Small intestine (tissue), 7 donors: ENCODE results near the gene CLEC4G. TPM values are rescaled to one million over a fixed set of nuclear protein-coding genes. Genes with fewer than 3 reads are reported as not detected.
A peak's percentile ranks its signal among the peaks of the same experiment; 100 is the strongest.

Source experiments
- DNase-seq, 2 donors: peaks; one replicate each; pipeline versions ENCODE4 v3.0.0 to v3.0.0-alpha.2; 2013
- FAIRE-seq: peaks from 2 replicates; lab custom pipeline; 2012; peaks lifted over from hg19 to GRCh38; lab: Jason Lieb, UNC
- H3K27ac ChIP-seq, 3 donors: one replicate each; pipeline ENCODE4 v1.5.1; 2013; ENCODE audit warnings: low read length in 2 of 3, mild to moderate bottlenecking in 2 of 3, control low read depth in 1 of 3, inconsistent platforms in 1 of 3, low read depth in 1 of 3, moderate library complexity in 1 of 3
- H3K27me3 ChIP-seq, 3 donors: one replicate each; pipeline ENCODE4 v1.6.1; 2013; ENCODE audit warnings: low read length in 3 of 3, inconsistent platforms in 1 of 3; ENCODE audit not compliant: control insufficient read depth in 3 of 3, insufficient read depth in 3 of 3
- H3K36me3 ChIP-seq, 3 donors: one replicate each; pipeline ENCODE4 v1.6.1; 2013; ENCODE audit warnings: low read length in 3 of 3, inconsistent platforms in 1 of 3, low read depth in 1 of 3, mild to moderate bottlenecking in 1 of 3, moderate library complexity in 1 of 3; ENCODE audit not compliant: control insufficient read depth in 3 of 3, insufficient read depth in 2 of 3
- H3K4me1 ChIP-seq, 3 donors: one replicate each; pipeline ENCODE4 v1.6.1; 2013; ENCODE audit warnings: low read length in 2 of 3, inconsistent platforms in 1 of 3, low read depth in 1 of 3, mild to moderate bottlenecking in 1 of 3, moderate library complexity in 1 of 3; ENCODE audit not compliant: control insufficient read depth in 3 of 3, insufficient read depth in 2 of 3
- H3K4me3 ChIP-seq, 3 donors: one replicate each; pipeline ENCODE4 v1.5.1; 2013; ENCODE audit warnings: low read length in 3 of 3, control low read depth in 1 of 3, inconsistent platforms in 1 of 3, low read depth in 1 of 3, mild to moderate bottlenecking in 1 of 3, moderate library complexity in 1 of 3
- H3K9me3 ChIP-seq, 2 donors: one replicate each; pipeline ENCODE4 v1.6.1; 2013; ENCODE audit warnings: low read depth in 1 of 2, low read length in 1 of 2; ENCODE audit not compliant: control insufficient read depth in 2 of 2, insufficient read depth in 1 of 2
- WGBS, 3 donors: extraction: QIAGEN DNeasy Blood & Tissue Kit; methylation state at CpG; one replicate each; pipeline ENCODE4 v1.1.7; 2013; 5-methylcytosine and 5-hydroxymethylcytosine counted together
- polyA plus RNA-seq, 4 donors: library from polyadenylated mRNA; stranded (reverse) in 3 of 4; unstranded in 1 of 4; fragments of 200-250 nt in 3 of 4; fragments of 120-200 nt in 1 of 4; gene quantifications; one replicate each; pipeline versions ENCODE4 v1.2.1 to v1.2.3, GENCODE V29; 2013
- donor health status: healthy with polysubstance abuse.
- donor health status: control.
- donor health status: control.
- donor health status: Bipolar disorder and iron deficiency.
- donor health status: healthy.

Gene CLEC4G
- polyA plus RNA-seq, 4 donors: 0.18 to 1.9 (median 0.73) TPM; not detected in 1

GRCh38 chr19:7744199-7744786 is 12.4 kb upstream of the CLEC4G start:
- H3K4me1 ChIP-seq: no peaks in the 10 kb centered on the region
- DNase-seq (no peak), FAIRE-seq (no peak)
- H3K27ac ChIP-seq: no peak overlapping the region
- 58 to 67% (median 59%) methylated on average over 5 of the region's 5 CpGs for WGBS, 3 donors
- H3K9me3 ChIP-seq: no peaks in the 10 kb centered on the region
- no peak overlapping the region for H3K4me3 ChIP-seq
- H3K36me3 ChIP-seq: no peaks in the 10 kb centered on the region
- no peaks in the 10 kb centered on the region for H3K27me3 ChIP-seq

DNA sequence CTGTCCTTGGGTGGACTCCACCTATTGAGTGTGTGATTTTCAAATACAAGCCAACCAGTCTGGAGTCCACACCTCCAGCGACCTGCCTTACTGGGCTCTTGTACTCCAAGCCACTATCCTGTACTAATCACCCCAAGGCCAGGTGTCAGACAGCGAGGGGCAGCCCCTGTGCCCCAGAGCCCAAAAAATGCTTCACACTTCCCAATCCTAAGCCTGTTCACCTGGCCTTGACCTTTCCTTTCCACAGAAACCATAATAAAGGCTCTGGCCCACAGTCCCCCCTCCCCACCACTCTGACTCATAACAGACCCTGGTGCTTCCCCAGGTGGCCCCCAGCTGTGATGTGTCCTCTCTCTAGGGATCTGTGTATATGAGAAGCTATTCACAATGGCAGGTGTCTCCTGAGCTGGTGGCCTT is 11.5 kb upstream of the CLEC4G start:
- Histone ChIP-seq H3K4me1 (no peaks in the 10 kb centered on the region), H3K9me3 (no peaks in the 10 kb centered on the region), H3K27me3 (no peaks in the 10 kb centered on the region), H3K36me3 (no peaks in the 10 kb centered on the region), H3K27ac (no peak overlapping the region), H3K4me3 (no peak overlapping the region)
- DNase-seq: no peak
- FAIRE-seq: no peak
- 58 to 68% (median 66%) methylated on average over 2 of the region's 2 CpGs for WGBS, 3 donors

DNA sequence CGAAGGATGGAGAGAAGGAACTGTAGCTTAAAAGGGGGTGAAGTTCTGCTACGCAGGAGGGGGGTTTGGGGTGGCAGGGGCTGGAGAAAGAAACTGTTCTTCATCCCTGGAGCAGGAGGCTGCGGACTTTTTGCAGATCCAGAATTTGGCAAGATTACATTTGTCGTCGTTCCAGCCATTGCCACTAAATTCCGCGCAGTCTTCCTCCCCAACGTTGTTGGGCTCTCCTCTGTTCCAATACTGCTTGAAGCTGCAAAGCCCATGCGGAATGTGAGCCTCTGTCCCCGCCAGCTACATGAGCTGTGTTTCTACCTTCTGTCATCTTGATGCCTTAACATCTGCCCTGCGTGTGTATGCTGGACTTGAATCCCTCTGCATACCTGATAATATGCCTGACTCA is 11.1 kb upstream of the CLEC4G start:
- FAIRE-seq: no peak
- H3K4me1 ChIP-seq: no peaks in the 10 kb centered on the region
- no peak overlapping the region for H3K4me3 ChIP-seq
- no peaks in the 10 kb centered on the region for H3K9me3 ChIP-seq
- DNase-seq: no peak
- no peaks in the 10 kb centered on the region for H3K36me3 ChIP-seq
- H3K27me3 ChIP-seq: no peaks in the 10 kb centered on the region
- 79 to 82% (median 81%) methylated on average over 11 of the region's 11 CpGs for WGBS, 3 donors
- H3K27ac ChIP-seq: no peak overlapping the region

GRCh38 chr19:7742575-7742974 is 10.7 kb upstream of the CLEC4G start:
- H3K36me3 ChIP-seq: no peaks in the 10 kb centered on the region
- no peaks in the 10 kb centered on the region for H3K9me3 ChIP-seq
- DNase-seq: no peak
- no peak overlapping the region for H3K27ac ChIP-seq
- H3K4me1 ChIP-seq: no peaks in the 10 kb centered on the region
- FAIRE-seq: no peak
- no peak overlapping the region for H3K4me3 ChIP-seq
- WGBS, 3 donors: 62 to 75% (median 68%) methylated on average over 2 of the region's 2 CpGs
- H3K27me3 ChIP-seq: no peaks in the 10 kb centered on the region

DNA sequence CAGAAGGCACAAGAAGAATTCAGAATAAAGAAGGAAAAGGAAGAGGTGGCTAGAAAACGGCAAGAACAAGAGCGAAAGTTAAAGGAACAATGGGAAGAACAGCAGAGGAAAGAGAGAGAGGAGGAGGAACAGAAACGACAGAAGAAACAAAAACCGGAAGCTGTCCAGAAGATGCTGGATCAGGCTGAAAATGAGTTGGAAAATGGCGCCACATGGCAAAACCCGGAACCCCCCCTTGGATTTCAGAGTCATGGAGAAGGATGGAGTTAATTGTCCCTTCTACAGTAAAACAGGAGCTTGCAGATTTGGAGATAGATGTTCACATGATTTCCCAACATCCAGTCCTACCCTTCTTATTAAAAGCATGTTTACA is 8.8 kb upstream of the CLEC4G start:
- H3K36me3 ChIP-seq: no peaks in the 10 kb centered on the region
- 73 to 85% (median 75%) methylated on average over 6 of the region's 6 CpGs for whole genome bisulfite sequencing, 3 donors
- DNase-seq (no peak), FAIRE-seq (no peak)
- no peaks in the 10 kb centered on the region for H3K9me3 ChIP-seq
- no peak overlapping the region for H3K27ac ChIP-seq
- H3K4me3 ChIP-seq: no peak overlapping the region
- H3K27me3 ChIP-seq: peaks cover 0 to 4% (median 0%) of the 10 kb centered on the region in 3 donors
- no peaks in the 10 kb centered on the region for H3K4me1 ChIP-seq

- H3K27me3 ChIP-seq: peaks cover 0 to 4% (median 0%) of the 10 kb centered on the region in 3 donors
- FAIRE-seq: no peak
These were observed 8.1 kb upstream of the CLEC4G start for GRCh38 chr19:7739801-7740681.

DNA sequence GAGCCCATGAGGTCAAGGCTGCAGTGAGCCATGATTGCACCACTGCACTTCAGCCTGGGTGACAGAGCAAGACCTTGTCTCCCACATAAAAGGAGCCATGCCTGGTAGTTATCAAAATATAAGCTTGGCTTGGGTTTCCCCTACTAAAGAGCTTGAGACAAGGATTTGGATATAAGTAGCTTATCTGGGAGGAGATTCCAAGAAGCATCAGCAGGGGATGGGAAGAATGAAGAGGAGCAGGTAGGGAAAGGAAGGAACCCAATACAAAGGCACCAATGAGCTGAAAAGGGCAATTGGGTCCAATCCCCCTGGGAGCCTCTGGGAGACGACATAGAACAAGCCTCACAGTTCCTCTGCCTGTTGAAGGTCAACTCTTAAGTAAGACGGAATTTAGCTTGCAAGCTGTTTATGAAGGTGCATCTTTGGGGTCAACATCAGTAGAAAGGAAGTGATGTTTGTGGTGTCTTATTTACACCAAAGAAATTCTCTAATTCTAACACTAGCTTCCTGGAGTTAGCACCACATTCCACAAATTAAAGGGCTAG is 7.4 kb upstream of the CLEC4G start:
- no peak overlapping the region for H3K27ac ChIP-seq

More at GRCh38 chr19:7739801-7740681, 8.1 kb upstream of the CLEC4G start:
- H3K4me1 ChIP-seq: no peaks in the 10 kb centered on the region
- H3K27ac ChIP-seq: peak overlapping the region in 1 of 3 donors; percentile 42
- no peaks in the 10 kb centered on the region for H3K36me3 ChIP-seq
- DNase-seq: no peak
- H3K4me3 ChIP-seq: no peak overlapping the region
- WGBS, 3 donors: 75 to 81% (median 79%) methylated on average over 19 of the region's 19 CpGs
- no peaks in the 10 kb centered on the region for H3K9me3 ChIP-seq

DNA sequence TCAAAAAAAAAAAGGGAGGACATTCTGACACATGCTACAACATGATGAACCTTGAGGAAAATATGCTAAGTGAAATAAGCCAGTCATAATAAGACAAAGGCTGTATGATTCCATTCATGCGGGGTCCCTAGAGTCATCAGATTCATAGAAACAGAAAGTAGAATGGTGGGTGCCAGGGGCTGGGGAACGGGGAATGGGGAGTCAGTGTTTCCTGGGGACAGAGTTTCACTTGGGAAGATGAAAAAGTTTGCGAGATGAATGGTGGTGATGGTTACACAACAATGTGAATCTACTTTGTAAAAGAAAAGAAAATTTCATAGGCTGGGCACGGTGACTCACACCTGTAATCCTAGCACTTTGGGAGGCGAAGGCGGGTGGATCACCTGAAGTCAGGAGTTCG is 6.1 kb upstream of the CLEC4G start:
- H3K9me3 ChIP-seq: no peaks in the 10 kb centered on the region
- no peaks in the 10 kb centered on the region for H3K4me1 ChIP-seq
- H3K4me3 ChIP-seq: no peak overlapping the region
- no peak for FAIRE-seq
- H3K27ac ChIP-seq: no peak overlapping the region
- H3K27me3 ChIP-seq: peaks cover 0 to 4% (median 0%) of the 10 kb centered on the region in 3 donors
- no peak for DNase-seq
- 71 to 79% (median 76%) methylated on average over 7 of the region's 7 CpGs for WGBS, 3 donors
- no peaks in the 10 kb centered on the region for H3K36me3 ChIP-seq

More for the DNA sequence above, 7.4 kb upstream of the CLEC4G start:
- Histone ChIP-seq H3K4me3 (no peak overlapping the region), H3K9me3 (no peaks in the 10 kb centered on the region), H3K36me3 (no peaks in the 10 kb centered on the region), H3K27me3 (peaks cover 0 to 4% (median 0%) of the 10 kb centered on the region in 3 donors), H3K4me1 (no peaks in the 10 kb centered on the region)
- no peak for DNase-seq
- WGBS, 3 donors: 42 to 57% (median 42%) methylated on average over 2 of the region's 2 CpGs
- FAIRE-seq: no peak
